HCT116 (cell line): ENCODE results near the gene LCE4A. TPM values are rescaled to one million over a fixed set of nuclear protein-coding genes. Genes with fewer than 3 reads are reported as not detected.
"Not testable (repeated sequence)": the region's sequence is repeated elsewhere in the genome, so short reads cannot be mapped to it uniquely, and the experiment has no call there.

ENCODE experiments used
- ATAC-seq: fragments of 200-7000 bp; cut with Tn5 transposase; 2 replicates; pipeline ENCODE4 v1.9.1; 2020; ENCODE audit warnings: mild to moderate bottlenecking, moderate library complexity
- BruUV-seq: library from RNA; stranded (reverse); fragments of 400-500 nt; replicated peaks from 2 replicates; lab custom pipeline; 2021; lab: Mats Ljungman, UMichigan
- CTCF ChIA-PET: fragments of 300-600 bp; sonication (Branson Sonifier 250); formaldehyde crosslinking; loops from one replicate; lab custom pipeline; 2021; ENCODE audit warnings: antibody characterized with exemption; lab: Charles Lee
- POLR2A ChIA-PET: fragments of 300-600, 350-600 bp; sonication (Branson Sonifier 250); formaldehyde crosslinking; loops from one replicate; lab custom pipeline; 2021; ENCODE audit warnings: antibody characterized with exemption; lab: Charles Lee
- RAD21 ChIA-PET, 2 experiments: fragments of 300-600 bp; sonication (Branson Sonifier 250); formaldehyde crosslinking; loops; one replicate each; lab custom pipeline; 2023; ENCODE audit warnings: low total read pairs in 2 of 2; ENCODE audit not compliant: uncharacterized antibody in 2 of 2, unreplicated experiment in 2 of 2, low non-redundant PET in 1 of 2; lab: Charles Lee
- DNase-seq: peaks from one replicate; pipeline ENCODE4 v3.0.0-alpha.2; 2010; ENCODE audit warnings: low read depth, low spot score
- H2AFZ ChIP-seq: fragments of 200-600 bp; shearing (Covaris generic), sonication (generic); 2 replicates; pipeline ENCODE4 v1.6.1; 2017; ENCODE audit warnings: low read depth, mixed run types, mixed read lengths, antibody characterized with exemption, low read length; ENCODE audit not compliant: poor library complexity, severe bottlenecking
- H3K27ac ChIP-seq: 2 replicates; pipeline ENCODE4 v1.5.1; 2012; ENCODE audit warnings: low read depth, low read length
- H3K27me3 ChIP-seq: fragments of 200-600 bp; sonication (generic); 2 replicates; pipeline ENCODE4 v1.6.1; 2016; ENCODE audit warnings: mixed run types, low read length, mixed read lengths; ENCODE audit not compliant: insufficient read depth
- H3K36me3 ChIP-seq, 2 experiments: fragments of 200-500 bp in 1 of 2; fragments of 200-600 bp in 1 of 2; sonication (Bioruptor generic) in 1 of 2; sonication (generic) in 1 of 2; 2 replicates each; pipeline versions ENCODE4 v1.5.1 to v1.6.1; 2014 to 2016; ENCODE audit warnings: low read length in 2 of 2, inconsistent platforms in 1 of 2, mixed read lengths in 1 of 2, mixed run types in 1 of 2; ENCODE audit not compliant: insufficient read depth in 2 of 2, control insufficient read depth in 1 of 2
- H3K4me1 ChIP-seq, 2 experiments: fragments of 200-600 bp in 1 of 2; sonication (generic) in 1 of 2; 2 replicates each; pipeline versions ENCODE4 v1.5.1 to v1.6.1; 2012 to 2017; ENCODE audit warnings: low read length in 2 of 2, inconsistent platforms in 1 of 2, mild to moderate bottlenecking in 1 of 2, mixed read lengths in 1 of 2, mixed run types in 1 of 2, moderate library complexity in 1 of 2; ENCODE audit not compliant: insufficient read depth in 2 of 2, control insufficient read depth in 1 of 2
- H3K4me2 ChIP-seq: fragments of 200-600 bp; sonication (generic); 2 replicates; pipeline ENCODE4 v1.6.1; 2017; ENCODE audit warnings: mixed run types, low read length, mixed read lengths
- H3K4me3 ChIP-seq, 2 experiments: fragments of 200-600 bp in 1 of 2; sonication (generic) in 1 of 2; replicated peaks in 1 of 2; 2 replicates each; pipeline ENCODE4 v1.5.1; 2011 to 2016; ENCODE audit warnings: low read length in 2 of 2, control low read depth in 1 of 2, low read depth in 1 of 2, mild to moderate bottlenecking in 1 of 2, mixed read lengths in 1 of 2, mixed run types in 1 of 2
- H3K79me2 ChIP-seq: fragments of 200-600 bp; sonication (generic); 2 replicates; pipeline ENCODE4 v1.6.1; 2017; ENCODE audit warnings: mild to moderate bottlenecking, mixed run types, low read length, moderate library complexity, mixed read lengths; ENCODE audit not compliant: insufficient read depth
- H3K9ac ChIP-seq: fragments of 200-600 bp; sonication (generic); 2 replicates; pipeline ENCODE4 v1.6.1; 2016; ENCODE audit warnings: low read length, mixed read lengths
- H3K9me2 ChIP-seq: fragments of 200-600 bp; sonication (generic), shearing (Covaris generic); 2 replicates; pipeline ENCODE4 v1.6.1; 2017; ENCODE audit warnings: mixed run types, mild to moderate bottlenecking, moderate library complexity; ENCODE audit not compliant: insufficient read depth
- H3K9me3 ChIP-seq, 2 experiments: fragments of 200-500 bp in 1 of 2; fragments of 200-600 bp in 1 of 2; sonication (Bioruptor generic) in 1 of 2; sonication (generic) in 1 of 2; 2 replicates each; pipeline ENCODE4 v1.6.1; 2014 to 2017; ENCODE audit warnings: low read length in 2 of 2, mixed read lengths in 2 of 2, inconsistent platforms in 1 of 2, low read depth in 1 of 2, mild to moderate bottlenecking in 1 of 2, mixed run types in 1 of 2, moderate library complexity in 1 of 2; ENCODE audit not compliant: control insufficient read depth in 1 of 2, insufficient read depth in 1 of 2
- H4K20me1 ChIP-seq: fragments of 200-600 bp; sonication (generic), shearing (Covaris generic); 2 replicates; pipeline ENCODE4 v1.6.1; 2017; ENCODE audit warnings: mixed run types, mild to moderate bottlenecking, moderate library complexity; ENCODE audit not compliant: insufficient read depth
- EZH2 ChIP-seq: fragments of 200-600 bp; sonication (generic); IDR thresholded peaks from 2 replicates; pipeline ENCODE4 v1.6.1; 2017; ENCODE audit warnings: antibody characterized with exemption, mixed run types
- EZH2phosphoT487 ChIP-seq: fragments of 200-600 bp; IDR thresholded peaks from 2 replicates; pipeline ENCODE4 v1.6.1; 2018; ENCODE audit warnings: antibody characterized with exemption, borderline replicate concordance
- FOSL1 ChIP-seq: IDR thresholded peaks from 2 replicates; pipeline ENCODE4 v1.6.1; 2012; ENCODE audit warnings: low read depth
- JUND ChIP-seq: IDR thresholded peaks from 2 replicates; pipeline ENCODE4 v1.6.1; 2012
- POLR2A ChIP-seq: IDR thresholded peaks from 2 replicates; pipeline ENCODE4 v1.7.0; 2011; ENCODE audit warnings: borderline replicate concordance; ENCODE audit not compliant: insufficient read depth, insufficient read length; ENCODE audit errors: extremely low read depth
- POLR2AphosphoS5 ChIP-seq: IDR thresholded peaks from 2 replicates; pipeline ENCODE4 v1.6.1; 2011; ENCODE audit warnings: mild to moderate bottlenecking, low read depth, low read length, moderate library complexity
- SIN3A ChIP-seq: IDR thresholded peaks from 2 replicates; pipeline ENCODE4 v1.6.1; 2012; ENCODE audit warnings: low read depth
- SRF ChIP-seq: IDR thresholded peaks from 2 replicates; pipeline ENCODE4 v1.6.1; 2012; ENCODE audit warnings: low read depth
- YY1 ChIP-seq: IDR thresholded peaks from 2 replicates; pipeline ENCODE4 v1.6.1; 2011; ENCODE audit warnings: low read length, low read depth, moderate library complexity, mild to moderate bottlenecking; ENCODE audit not compliant: insufficient replicate concordance; ENCODE audit errors: extremely low read depth
- ZNF274 ChIP-seq: fragments of 200-500 bp; sonication (Bioruptor generic); IDR thresholded peaks from 2 replicates; pipeline ENCODE4 v1.6.1; 2014; ENCODE audit warnings: mild to moderate bottlenecking, low read depth, low read length, inconsistent platforms
- intact Hi-C: fragments of 100-400 bp; cut with micrococcal nuclease; formaldehyde crosslinking; loops from 2 replicates; pipeline ENCODE4 v1.10.0; 2022
- total RNA-seq: library from RNA; stranded (reverse); gene quantifications from one replicate; pipeline ENCODE4 v1.2.1, GENCODE V29; 2021; ENCODE audit not compliant: unreplicated experiment
- TF ChIP-seq, protein P1 (sequence below), 3 experiments: fragments of 200-600 bp in 1 of 3; sonication (generic) in 1 of 3; IDR thresholded peaks in 2 of 3; conservative IDR thresholded peaks in 1 of 3; 2 replicates each; pipeline ENCODE4 v1.5.1; 2012 to 2017; ENCODE audit warnings: low read depth in 2 of 3, low read length in 2 of 3, antibody characterized with exemption in 1 of 3, borderline replicate concordance in 1 of 3, control low read depth in 1 of 3, mild to moderate bottlenecking in 1 of 3, mixed read lengths in 1 of 3, mixed run types in 1 of 3, moderate library complexity in 1 of 3; ENCODE audit not compliant: insufficient read depth in 1 of 3

Gene LCE4A
- total RNA-seq, 1 experiment from 2014 or later = not detected

DNA sequence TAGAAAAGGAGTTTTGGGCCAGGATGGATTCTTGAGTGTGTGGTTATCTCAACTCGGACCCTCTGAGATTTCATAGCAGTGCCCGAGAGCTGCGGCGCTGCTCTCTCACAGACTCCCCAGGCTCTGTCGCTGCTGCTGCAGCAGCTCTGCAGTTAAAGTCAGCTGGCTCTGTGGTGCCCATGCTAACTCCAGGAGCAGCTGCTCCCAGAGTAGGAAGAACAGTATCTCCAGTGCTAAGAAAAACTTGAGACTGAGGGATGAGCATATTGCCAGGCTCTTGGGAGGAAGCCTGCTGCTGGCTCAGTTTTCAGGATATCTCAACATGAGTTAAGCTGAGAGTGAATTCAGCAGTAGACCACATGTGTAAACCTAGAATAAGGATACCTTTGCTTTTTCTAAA, 40.3 kb upstream of the LCE4A start:
- BruUV-seq = no TSS peak
- Histone ChIP-seq H3K4me1 (no peaks in the 10 kb centered on the region), H3K36me3 (no peaks in the 10 kb centered on the region), H2AFZ (no peak overlapping the region), H3K4me3 (no peak overlapping the region), H3K27me3 (peaks cover 45% of the 10 kb centered on the region), H3K27ac (no peak overlapping the region), H3K4me2 (no peak overlapping the region)
- ChIA-PET CTCF (no interaction called here), POLR2A (no interaction called here)
- TF ChIP-seq YY1 = no peak
- TF ChIP-seq, protein P1, sequence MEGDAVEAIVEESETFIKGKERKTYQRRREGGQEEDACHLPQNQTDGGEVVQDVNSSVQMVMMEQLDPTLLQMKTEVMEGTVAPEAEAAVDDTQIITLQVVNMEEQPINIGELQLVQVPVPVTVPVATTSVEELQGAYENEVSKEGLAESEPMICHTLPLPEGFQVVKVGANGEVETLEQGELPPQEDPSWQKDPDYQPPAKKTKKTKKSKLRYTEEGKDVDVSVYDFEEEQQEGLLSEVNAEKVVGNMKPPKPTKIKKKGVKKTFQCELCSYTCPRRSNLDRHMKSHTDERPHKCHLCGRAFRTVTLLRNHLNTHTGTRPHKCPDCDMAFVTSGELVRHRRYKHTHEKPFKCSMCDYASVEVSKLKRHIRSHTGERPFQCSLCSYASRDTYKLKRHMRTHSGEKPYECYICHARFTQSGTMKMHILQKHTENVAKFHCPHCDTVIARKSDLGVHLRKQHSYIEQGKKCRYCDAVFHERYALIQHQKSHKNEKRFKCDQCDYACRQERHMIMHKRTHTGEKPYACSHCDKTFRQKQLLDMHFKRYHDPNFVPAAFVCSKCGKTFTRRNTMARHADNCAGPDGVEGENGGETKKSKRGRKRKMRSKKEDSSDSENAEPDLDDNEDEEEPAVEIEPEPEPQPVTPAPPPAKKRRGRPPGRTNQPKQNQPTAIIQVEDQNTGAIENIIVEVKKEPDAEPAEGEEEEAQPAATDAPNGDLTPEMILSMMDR (IDR thresholded peaks at IDR 0.05 in 2 of 3, conservative IDR thresholded peaks at IDR 0.05 in 1 of 3; ENCODE audit: borderline replicate concordance in 1 of 3, insufficient read depth in 1 of 3, low read depth in 2 of 3, low read length in 2 of 3) = no peak
- TF ChIP-seq POLR2A = no peak
- no peak for TF ChIP-seq ZNF274
- TF ChIP-seq SIN3A = no peak
- no peak for TF ChIP-seq SRF
- TF ChIP-seq FOSL1 = no peak
- TF ChIP-seq, all 23 proteins: peak for 0
- H4K20me1 ChIP-seq = no peaks in the 10 kb centered on the region
- intact Hi-C loops = no loop called here
- no peaks in the 10 kb centered on the region for H3K79me2 ChIP-seq
- ATAC-seq = no peak
- H3K9me3 ChIP-seq = no peaks in the 10 kb centered on the region
- no peaks in the 10 kb centered on the region for H3K9me2 ChIP-seq
- DNase-seq = no peak
- no peak overlapping the region for H3K9ac ChIP-seq
- RAD21 ChIA-PET = no interaction called here

DNA sequence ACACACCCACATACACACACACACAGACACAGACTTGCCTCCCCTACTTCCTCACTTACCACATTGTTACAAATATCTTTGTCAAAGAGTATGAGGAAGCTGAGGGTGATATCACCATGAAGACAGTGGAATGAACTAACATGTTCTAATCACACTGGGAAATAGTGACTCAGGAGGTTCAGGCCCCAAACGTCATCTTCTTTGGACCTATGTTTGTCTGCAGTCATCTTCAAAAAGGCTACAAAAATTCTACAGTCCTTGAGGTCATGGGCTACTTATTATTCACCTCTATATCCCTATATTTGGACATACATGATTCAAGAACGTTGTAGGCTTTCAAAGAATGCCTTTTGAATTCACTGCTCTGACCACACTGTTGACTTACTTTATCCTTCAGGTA, 34.9 kb upstream of the LCE4A start:
- intact Hi-C loops = no loop called here
- ATAC-seq = no peak
- Histone ChIP-seq H4K20me1 (no peaks in the 10 kb centered on the region), H3K27ac (no peak overlapping the region), H3K9me3 (no peaks in the 10 kb centered on the region), H2AFZ (no peak overlapping the region), H3K9me2 (no peaks in the 10 kb centered on the region), H3K4me2 (no peak overlapping the region), H3K36me3 (no peaks in the 10 kb centered on the region), H3K27me3 (peaks cover 39% of the 10 kb centered on the region), H3K79me2 (no peaks in the 10 kb centered on the region), H3K4me3 (no peak overlapping the region), H3K9ac (no peak overlapping the region), H3K4me1 (no peaks in the 10 kb centered on the region)
- ChIA-PET RAD21 (no interaction called here), CTCF (no interaction called here), POLR2A (interaction anchor here (0.6 kb wide), 1 partner anchor 17 kb away, joined by 3 read pairs; no protein-coding TSS in a partner anchor)
- TF ChIP-seq EZH2 (no peak), ZNF274 (no peak), JUND (no peak), POLR2AphosphoS5 (no peak), EZH2phosphoT487 (no peak), SRF (no peak)
- no peak for DNase-seq
- BruUV-seq = no TSS peak

- CTCF ChIA-PET, H3K9me2 ChIP-seq: not testable (repeated sequence)
- peaks cover 42% of the 10 kb centered on the region for H3K27me3 ChIP-seq
These were observed 33.0 kb upstream of the LCE4A start, which contains the start of gene LCE2C for GRCh38 chr1:152674983-152675382. TSS of gene LCE2C (plus strand) at chr1:152675279. CDS start at chr1:152676016, 737 bp downstream.

More at GRCh38 chr1:152674983-152675382, 33.0 kb upstream of the LCE4A start, which contains the start of gene LCE2C:
- H4K20me1 ChIP-seq, H3K9me3 ChIP-seq, H3K4me1 ChIP-seq, POLR2A ChIA-PET, ATAC-seq, RAD21 ChIA-PET, H3K27ac ChIP-seq, H3K4me3 ChIP-seq, intact Hi-C loops, BruUV-seq, H3K36me3 ChIP-seq, H3K9ac ChIP-seq, H2AFZ ChIP-seq, H3K4me2 ChIP-seq, DNase-seq, H3K79me2 ChIP-seq: not testable (repeated sequence)
